Osteoblast (primary cell): Measurements from ENCODE around the gene ORM1. TPM values are rescaled to one million over a fixed set of nuclear protein-coding genes. Genes with fewer than 3 reads are reported as not detected.

ENCODE experiments used
- DNase-seq: peaks from one replicate; pipeline ENCODE4 v3.0.0; 2011; ENCODE audit warnings: low spot score, mixed read lengths; ENCODE audit not compliant: insufficient read length; ENCODE audit errors: missing footprints
- H2AFZ ChIP-seq: 2 replicates; pipeline ENCODE4 v1.6.0; 2011; ENCODE audit warnings: mild to moderate bottlenecking, low read length
- H3K27ac ChIP-seq: 2 replicates; pipeline ENCODE4 v1.5.1; 2011; ENCODE audit warnings: mild to moderate bottlenecking, low read depth, low read length, moderate library complexity
- H3K27me3 ChIP-seq: 2 replicates; pipeline ENCODE4 v1.6.0; 2012; ENCODE audit warnings: mild to moderate bottlenecking, control low read depth, inconsistent platforms, low read length, moderate library complexity; ENCODE audit not compliant: insufficient read depth
- H3K36me3 ChIP-seq: 2 replicates; pipeline ENCODE4 v1.5.1; 2011; ENCODE audit warnings: mild to moderate bottlenecking, low read length, control low read depth, moderate library complexity; ENCODE audit not compliant: insufficient read depth
- H3K4me1 ChIP-seq: 2 replicates; pipeline ENCODE4 v1.5.1; 2011; ENCODE audit warnings: mild to moderate bottlenecking, low read length, control low read depth, moderate library complexity; ENCODE audit not compliant: insufficient read depth
- H3K4me2 ChIP-seq: 2 replicates; pipeline ENCODE4 v1.6.0; 2011; ENCODE audit warnings: mild to moderate bottlenecking, low read length; ENCODE audit not compliant: insufficient read depth
- H3K4me3 ChIP-seq: fragments of 200-600 bp; sonication (generic); 3 replicates; pipeline ENCODE4 v1.5.1; 2012; ENCODE audit warnings: mild to moderate bottlenecking, low read length, inconsistent platforms; ENCODE audit not compliant: insufficient read depth
- H3K79me2 ChIP-seq: 2 replicates; pipeline ENCODE4 v1.6.0; 2012; ENCODE audit warnings: mild to moderate bottlenecking, low read length, control low read depth, inconsistent platforms; ENCODE audit not compliant: insufficient read depth
- H3K9me3 ChIP-seq: 2 replicates; pipeline ENCODE4 v1.5.1; 2011; ENCODE audit warnings: low read depth, low read length, control low read depth
- H4K20me1 ChIP-seq: 2 replicates; pipeline ENCODE4 v1.6.0; 2012; ENCODE audit warnings: mild to moderate bottlenecking, low read length, control low read depth; ENCODE audit not compliant: insufficient read depth
- total RNA-seq: library from RNA; depleted of rRNA; stranded (reverse); fragments of >200 nt; gene quantifications from 2 replicates; pipeline ENCODE4 v1.2.3, GENCODE V29; 2012
- TF ChIP-seq, protein P1 (sequence below): IDR thresholded peaks from 2 replicates; pipeline ENCODE4 v1.5.1; 2011; ENCODE audit warnings: mild to moderate bottlenecking, low read depth, low read length, moderate library complexity; ENCODE audit errors: extremely low read depth

Gene ORM1
- total RNA-seq, 1 donor, result not detected

DNA sequence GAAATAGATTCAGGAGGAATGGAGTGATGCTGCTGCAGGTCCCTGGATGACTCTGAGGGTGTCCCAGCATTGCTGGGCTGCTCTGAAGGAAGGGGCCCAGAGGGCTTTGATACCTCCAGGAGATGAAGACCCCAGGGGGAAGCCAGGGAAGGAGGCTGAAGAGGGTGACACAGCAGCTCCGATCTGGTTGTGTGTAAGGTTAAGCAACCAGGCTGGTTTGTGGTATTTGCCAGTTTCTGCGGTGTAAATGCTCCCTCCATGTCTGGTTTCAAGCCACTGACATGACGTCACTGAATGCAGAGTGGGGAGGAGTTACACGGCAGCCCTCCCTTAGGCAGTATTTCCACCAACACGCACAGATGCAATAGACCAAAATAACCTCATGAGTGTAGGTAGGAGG, 40.0 kb upstream of the ORM1 start:
- no peaks in the 10 kb centered on the region for H3K9me3 ChIP-seq
- H3K4me2 ChIP-seq, result no peak overlapping the region
- H3K36me3 ChIP-seq, result no peaks in the 10 kb centered on the region
- H4K20me1 ChIP-seq, result no peaks in the 10 kb centered on the region
- H3K79me2 ChIP-seq, result no peaks in the 10 kb centered on the region
- H3K4me1 ChIP-seq, result peaks cover 38% of the 10 kb centered on the region
- no peak overlapping the region for H3K4me3 ChIP-seq
- peak; percentile 91 for DNase-seq
- TF ChIP-seq, protein P1, sequence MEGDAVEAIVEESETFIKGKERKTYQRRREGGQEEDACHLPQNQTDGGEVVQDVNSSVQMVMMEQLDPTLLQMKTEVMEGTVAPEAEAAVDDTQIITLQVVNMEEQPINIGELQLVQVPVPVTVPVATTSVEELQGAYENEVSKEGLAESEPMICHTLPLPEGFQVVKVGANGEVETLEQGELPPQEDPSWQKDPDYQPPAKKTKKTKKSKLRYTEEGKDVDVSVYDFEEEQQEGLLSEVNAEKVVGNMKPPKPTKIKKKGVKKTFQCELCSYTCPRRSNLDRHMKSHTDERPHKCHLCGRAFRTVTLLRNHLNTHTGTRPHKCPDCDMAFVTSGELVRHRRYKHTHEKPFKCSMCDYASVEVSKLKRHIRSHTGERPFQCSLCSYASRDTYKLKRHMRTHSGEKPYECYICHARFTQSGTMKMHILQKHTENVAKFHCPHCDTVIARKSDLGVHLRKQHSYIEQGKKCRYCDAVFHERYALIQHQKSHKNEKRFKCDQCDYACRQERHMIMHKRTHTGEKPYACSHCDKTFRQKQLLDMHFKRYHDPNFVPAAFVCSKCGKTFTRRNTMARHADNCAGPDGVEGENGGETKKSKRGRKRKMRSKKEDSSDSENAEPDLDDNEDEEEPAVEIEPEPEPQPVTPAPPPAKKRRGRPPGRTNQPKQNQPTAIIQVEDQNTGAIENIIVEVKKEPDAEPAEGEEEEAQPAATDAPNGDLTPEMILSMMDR, result no peak
- H3K27ac ChIP-seq, result peak overlapping the region; percentile 48
- no peaks in the 10 kb centered on the region for H3K27me3 ChIP-seq
- H2AFZ ChIP-seq, result no peak overlapping the region

DNA sequence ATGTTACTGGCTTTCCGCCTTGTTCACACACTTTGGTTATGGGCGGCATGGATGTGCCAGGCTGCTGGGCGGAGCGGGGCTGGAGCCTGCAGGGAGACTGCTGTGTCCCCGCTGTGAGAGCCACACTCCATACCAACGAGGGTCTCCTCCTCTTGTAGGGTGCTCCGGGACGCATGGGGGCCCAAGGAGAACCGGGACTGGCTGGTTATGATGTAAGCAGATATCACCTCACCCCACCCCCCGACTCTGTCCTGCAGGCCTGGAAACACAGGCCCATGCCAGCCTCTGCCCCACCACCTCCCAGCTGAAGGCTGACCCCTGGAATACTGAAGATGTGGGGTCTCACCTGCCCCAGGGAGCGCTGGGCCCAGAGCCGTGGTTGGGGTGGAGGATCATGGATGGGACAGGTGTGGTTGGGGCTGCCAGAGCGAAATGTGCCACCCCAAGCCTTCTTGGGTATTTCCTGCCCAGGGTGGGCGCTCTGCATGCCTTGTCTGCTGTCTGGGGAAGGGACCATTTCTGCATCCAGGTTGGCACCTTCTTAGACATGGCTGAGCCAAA, 39.3 kb upstream of the ORM1 start:
- TF ChIP-seq, protein P1, result no peak
- H3K27me3 ChIP-seq, result no peaks in the 10 kb centered on the region
- DNase-seq, result peak; percentile 57

DNA sequence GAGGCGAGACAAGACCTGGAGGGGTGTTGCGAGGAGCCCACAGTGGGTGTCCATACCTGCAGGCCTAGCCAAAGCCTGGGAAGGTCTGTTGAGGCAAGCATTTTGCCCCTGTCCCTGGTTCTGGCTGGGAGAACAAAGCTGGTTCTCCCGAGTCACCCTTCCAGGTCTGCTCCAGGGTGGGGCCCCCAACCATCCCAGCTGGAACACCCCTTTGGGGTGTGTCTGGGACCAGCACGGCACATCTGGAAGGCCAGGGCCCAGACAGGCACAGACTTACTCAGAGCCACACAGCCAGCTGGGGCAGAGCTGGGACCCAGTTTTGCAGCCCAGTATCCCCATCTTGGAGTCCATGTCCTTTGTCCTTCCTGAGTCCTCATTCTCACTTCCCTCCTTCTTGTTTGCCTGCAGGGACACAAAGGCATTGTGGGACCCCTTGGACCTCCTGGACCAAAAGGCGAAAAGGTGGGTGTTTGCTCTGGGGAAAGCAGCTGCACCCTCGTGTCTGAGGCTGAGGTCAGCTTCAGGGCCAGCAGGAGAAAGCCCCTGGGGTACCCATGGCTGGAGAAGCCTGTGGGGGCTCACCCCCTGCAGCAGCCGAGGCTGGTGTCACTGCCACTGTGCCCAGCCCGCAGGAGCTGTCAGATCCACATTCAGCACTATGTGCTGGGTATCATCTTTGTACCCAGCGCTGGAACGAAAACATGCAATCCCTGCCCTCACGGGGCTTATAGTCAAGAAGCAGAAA, 38.4 kb upstream of the ORM1 start:
- Histone ChIP-seq H3K9me3 (no peaks in the 10 kb centered on the region), H3K4me2 (no peak overlapping the region), H3K27me3 (no peaks in the 10 kb centered on the region), H2AFZ (no peak overlapping the region), H3K79me2 (no peaks in the 10 kb centered on the region), H3K4me1 (peaks cover 28% of the 10 kb centered on the region), H4K20me1 (no peaks in the 10 kb centered on the region), H3K27ac (peak overlapping the region; percentile 54), H3K4me3 (no peak overlapping the region), H3K36me3 (no peaks in the 10 kb centered on the region)
- TF ChIP-seq, protein P1, result no peak
- peak; percentile 55 for DNase-seq

More for the DNA sequence above, 39.3 kb upstream of the ORM1 start:
- no peaks in the 10 kb centered on the region for H3K9me3 ChIP-seq
- H3K27ac ChIP-seq, result no peak overlapping the region
- peaks cover 36% of the 10 kb centered on the region for H3K4me1 ChIP-seq
- no peaks in the 10 kb centered on the region for H3K36me3 ChIP-seq
- H2AFZ ChIP-seq, result no peak overlapping the region
- no peaks in the 10 kb centered on the region for H4K20me1 ChIP-seq
- no peak overlapping the region for H3K4me3 ChIP-seq
- H3K4me2 ChIP-seq, result no peak overlapping the region
- no peaks in the 10 kb centered on the region for H3K79me2 ChIP-seq

DNA sequence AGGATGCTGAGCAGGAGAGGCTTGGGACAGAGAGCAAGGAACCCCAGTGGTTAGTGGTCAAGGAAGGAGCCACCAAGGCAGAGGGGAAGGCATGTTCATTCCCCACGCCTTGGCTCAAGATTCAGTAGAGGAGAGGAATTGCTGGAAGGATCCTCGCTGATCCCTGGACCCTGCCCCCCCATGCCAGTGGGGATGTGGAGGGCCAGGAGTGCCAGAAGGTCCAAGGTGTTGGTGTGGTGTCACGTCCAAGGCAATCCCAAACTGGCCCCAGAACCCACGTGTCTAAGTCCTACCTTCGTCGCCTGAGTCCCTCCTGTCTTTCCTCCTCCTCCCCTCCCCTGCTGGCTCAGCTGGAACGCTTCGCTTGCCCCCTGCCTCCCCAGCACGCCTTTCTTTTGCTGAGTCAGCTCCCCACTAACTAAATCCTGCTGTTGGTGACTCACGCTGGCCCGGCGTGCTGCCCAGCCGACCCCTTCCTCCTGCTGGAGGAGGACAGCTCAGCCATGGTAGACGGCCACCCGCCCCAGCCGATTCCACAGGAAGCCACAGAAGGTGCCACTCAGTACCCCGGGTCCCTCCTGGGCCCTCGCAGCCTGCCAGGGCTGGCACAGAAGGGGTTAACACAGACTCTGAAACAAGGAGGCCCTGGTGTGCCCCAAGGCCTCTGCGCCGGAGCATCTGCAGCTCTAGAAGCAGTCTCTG, 37.6 kb upstream of the ORM1 start:
- peak; percentile 97 for DNase-seq
- Histone ChIP-seq H3K4me3 (no peak overlapping the region), H3K79me2 (no peaks in the 10 kb centered on the region), H3K4me2 (peak overlapping the region; percentile 38), H3K4me1 (peaks cover 27% of the 10 kb centered on the region), H2AFZ (no peak overlapping the region), H3K27ac (peak overlapping the region; percentile 54), H3K9me3 (no peaks in the 10 kb centered on the region), H3K27me3 (no peaks in the 10 kb centered on the region), H4K20me1 (no peaks in the 10 kb centered on the region), H3K36me3 (no peaks in the 10 kb centered on the region)
- TF ChIP-seq, protein P1, result no peak
